Measurements from ENCODE around the gene SART1.
"Not testable (repeated sequence)": the region's sequence is repeated elsewhere in the genome, so short reads cannot be mapped to it uniquely, and the experiment has no call there.

SART1 gene

DNA sequence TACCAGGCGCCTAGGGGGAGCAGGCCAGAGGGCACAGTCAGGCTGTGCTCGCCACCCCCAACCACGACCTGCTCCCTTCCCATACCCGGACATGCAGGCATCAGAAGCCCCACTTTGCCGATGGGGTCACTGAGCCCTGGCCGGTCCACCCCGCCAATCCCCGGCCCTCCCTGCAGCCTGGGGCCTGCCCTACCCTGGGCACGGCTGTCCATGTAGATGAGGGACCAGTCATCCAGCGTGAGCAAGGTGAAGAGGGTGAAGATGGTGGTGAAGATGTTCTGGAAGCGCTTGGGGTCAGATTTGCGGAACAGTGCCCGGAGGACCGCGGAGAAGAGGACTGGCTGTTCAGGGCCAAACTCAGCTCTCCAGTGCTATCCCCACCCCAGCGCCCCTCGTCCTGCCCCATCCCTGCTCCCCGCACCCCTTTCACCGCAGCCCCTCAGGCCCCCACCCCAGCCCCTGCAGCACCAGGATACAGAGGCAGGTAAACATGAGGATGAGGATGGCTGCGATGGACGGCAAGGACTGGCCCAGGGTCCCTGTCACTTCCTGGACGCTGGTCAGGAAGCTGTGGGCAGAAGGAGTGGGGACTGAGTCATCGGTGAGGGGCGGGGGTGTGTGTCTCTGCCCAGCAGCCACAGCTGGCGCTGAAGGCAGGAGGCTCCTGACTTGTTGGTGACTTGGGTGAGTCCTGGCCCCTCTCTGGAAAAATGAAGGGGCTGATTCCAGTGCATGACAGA lies 59.3 kb downstream of the SART1 start:
- DNase-seq, result no peak

DNA sequence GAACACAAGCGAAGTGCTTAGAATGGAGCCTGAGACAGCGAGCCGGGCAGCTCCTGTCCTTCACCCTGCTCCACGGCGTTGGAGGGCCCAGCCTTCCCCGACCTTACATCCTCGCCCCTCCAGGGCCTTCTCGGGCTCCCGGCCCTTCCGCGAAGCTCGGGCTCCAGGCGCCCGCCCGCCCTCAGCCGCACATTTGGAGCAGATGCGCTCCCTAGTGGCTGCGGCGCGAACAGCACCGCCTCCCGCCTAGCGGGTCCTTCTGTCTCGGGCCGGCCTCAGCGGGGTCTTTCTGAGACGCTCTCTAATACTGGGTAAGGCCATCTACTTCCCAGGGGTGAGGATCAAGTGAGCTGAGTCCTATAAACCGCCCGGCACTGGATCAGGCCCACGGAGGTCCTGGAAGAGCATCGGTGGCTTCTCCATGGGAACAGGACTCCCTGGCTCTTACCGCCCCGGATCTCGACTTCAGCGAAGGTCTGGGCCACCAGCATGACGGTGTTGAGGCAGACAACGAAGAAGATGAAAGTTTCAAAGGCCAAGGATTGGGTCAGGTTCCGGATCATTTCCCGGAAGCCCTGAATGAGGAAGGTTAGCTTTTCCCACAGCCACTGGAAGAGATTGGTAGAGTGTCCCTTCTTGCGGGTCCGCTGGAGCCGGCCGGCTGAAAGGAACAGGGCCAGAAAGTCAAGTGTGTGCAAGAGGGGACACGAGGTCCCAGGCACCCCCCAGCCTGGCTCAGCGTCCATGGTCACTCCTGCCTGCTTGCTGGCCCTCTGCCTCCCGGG lies 61.1 kb downstream of the SART1 start:
- DNase-seq, result peak; percentile 65

DNA sequence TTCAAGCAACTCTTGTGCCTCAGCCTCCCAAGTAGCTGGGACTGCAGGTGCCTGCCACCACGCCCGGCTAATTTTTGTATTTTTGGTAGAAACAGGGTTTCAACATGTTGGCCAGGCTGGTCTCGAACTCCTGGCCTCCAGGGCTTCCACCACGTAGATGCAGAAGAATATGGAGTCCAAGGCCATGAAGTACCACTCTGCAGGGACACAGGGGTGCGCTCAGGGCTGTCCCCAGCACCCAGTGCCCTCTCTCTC lies 61.6 kb downstream of the SART1 start:
- DNase-seq, result not testable (repeated sequence)

DNA sequence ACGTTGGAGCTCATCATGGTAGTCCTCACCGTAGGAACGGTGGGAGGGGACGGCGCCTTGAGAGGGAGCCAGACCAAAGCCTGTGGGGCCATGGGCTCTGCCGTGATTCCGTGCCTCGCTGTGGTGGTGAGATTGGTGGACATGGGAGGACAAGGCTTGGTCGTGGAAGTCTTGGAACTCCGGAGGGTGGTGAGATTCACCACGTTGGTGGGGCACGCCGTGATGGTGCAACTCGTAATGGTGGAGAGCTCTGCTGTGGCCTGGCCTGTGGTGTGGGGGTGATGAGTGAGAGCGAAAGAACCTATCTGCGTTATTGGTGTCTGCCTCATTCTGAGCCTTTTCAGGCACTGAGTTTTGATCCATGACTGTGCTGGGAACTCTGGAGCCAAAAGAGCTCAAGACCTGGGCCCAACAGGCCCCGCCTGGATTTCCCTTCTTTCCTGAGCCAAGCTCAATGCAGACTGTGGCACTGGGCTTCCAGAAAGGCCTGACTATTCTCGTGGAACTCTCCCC lies 64.5 kb downstream of the SART1 start, which contains the start of gene CATSPER1:
CATSPER1 (minus strand) TSS at position 463 of the 513 bp plus-strand sequence; CDS start at position 363, 100 bp downstream.
- no peak for DNase-seq
